Liver (tissue), 9 donors: ENCODE measurements around the gene COX7A2. TPM values are rescaled to one million over a fixed set of nuclear protein-coding genes. Genes with fewer than 3 reads are reported as not detected.

Source experiments
- DNase-seq: peaks from one replicate; pipeline ENCODE4 v3.0.0-alpha.2; 2017; ENCODE audit warnings: low spot score
- H3K27ac ChIP-seq, 2 donors: one replicate each; pipeline ENCODE4 v1.7.0; 2013; ENCODE audit warnings: inconsistent platforms in 2 of 2, low read length in 2 of 2, control low read depth in 1 of 2, low read depth in 1 of 2, mild to moderate bottlenecking in 1 of 2
- H3K27me3 ChIP-seq, 4 donors: one replicate each; pipeline versions ENCODE4 v1.6.1 to v1.7.0; 2013; ENCODE audit warnings: low read length in 3 of 4, inconsistent platforms in 1 of 4, mild to moderate bottlenecking in 1 of 4, moderate library complexity in 1 of 4; ENCODE audit not compliant: control insufficient read depth in 4 of 4, insufficient read depth in 4 of 4
- H3K36me3 ChIP-seq, 4 donors: one replicate each; pipeline versions ENCODE4 v1.6.1 to v1.7.0; 2013; ENCODE audit warnings: low read length in 3 of 4, mild to moderate bottlenecking in 3 of 4, low read depth in 1 of 4, moderate library complexity in 1 of 4; ENCODE audit not compliant: control insufficient read depth in 4 of 4, insufficient read depth in 3 of 4
- H3K4me1 ChIP-seq, 4 donors: one replicate each; pipeline versions ENCODE4 v1.6.1 to v1.7.0; 2013; ENCODE audit warnings: low read length in 3 of 4, mild to moderate bottlenecking in 3 of 4, moderate library complexity in 1 of 4; ENCODE audit not compliant: control insufficient read depth in 4 of 4, insufficient read depth in 4 of 4
- H3K4me3 ChIP-seq, 3 donors: one replicate each; pipeline versions ENCODE4 v1.6.1 to v1.7.0; 2013; ENCODE audit warnings: low read length in 3 of 3, control low read depth in 1 of 3, low read depth in 1 of 3, mild to moderate bottlenecking in 1 of 3
- H3K9ac ChIP-seq, 2 donors: one replicate each; pipeline ENCODE4 v1.7.0; 2013; ENCODE audit warnings: low read length in 2 of 2, mild to moderate bottlenecking in 2 of 2, moderate library complexity in 2 of 2, control low read depth in 1 of 2, low read depth in 1 of 2
- H3K9me3 ChIP-seq, 4 donors: one replicate each; pipeline versions ENCODE4 v1.6.1 to v1.7.0; 2013; ENCODE audit warnings: low read length in 3 of 4; ENCODE audit not compliant: control insufficient read depth in 4 of 4
- CTCF ChIP-seq: fragments of 150-350 bp; IDR thresholded peaks from 2 replicates; pipeline ENCODE4 v1.5.1; 2017; ENCODE audit warnings: improper control_type of control experiment, low read depth, low read length; ENCODE audit not compliant: missing input control
- FOXA1 ChIP-seq: IDR thresholded peaks from 2 replicates; pipeline ENCODE4 v1.6.1; 2016; ENCODE audit warnings: antibody characterized with exemption
- HNF4A ChIP-seq, 2 donors: conservative IDR thresholded peaks; 2 replicates each; pipeline ENCODE4 v1.6.1; 2016; ENCODE audit warnings: antibody characterized with exemption in 2 of 2, mild to moderate bottlenecking in 2 of 2
- HNF4G ChIP-seq: IDR thresholded peaks from 2 replicates; pipeline ENCODE4 v1.6.1; 2016; ENCODE audit warnings: antibody characterized with exemption
- JUND ChIP-seq, 2 donors: IDR thresholded peaks; 2 replicates each; pipeline ENCODE4 v1.6.1; 2016; ENCODE audit warnings: antibody characterized with exemption in 2 of 2
- NR2F2 ChIP-seq: IDR thresholded peaks from 2 replicates; pipeline ENCODE4 v1.6.1; 2016; ENCODE audit warnings: antibody characterized with exemption
- RAD21 ChIP-seq, 2 donors: IDR thresholded peaks; 2 replicates each; pipeline ENCODE4 v1.6.1; 2016; ENCODE audit warnings: antibody characterized with exemption in 2 of 2, mild to moderate bottlenecking in 2 of 2
- RXRA ChIP-seq, 2 donors: IDR thresholded peaks; 2 replicates each; pipeline ENCODE4 v1.6.1; 2017 to 2018; ENCODE audit warnings: antibody characterized with exemption in 2 of 2, mild to moderate bottlenecking in 1 of 2
- SP1 ChIP-seq: IDR thresholded peaks from 2 replicates; pipeline ENCODE4 v1.6.1; 2018; ENCODE audit warnings: antibody characterized with exemption, mild to moderate bottlenecking
- TAF1 ChIP-seq: conservative IDR thresholded peaks from 2 replicates; pipeline ENCODE4 v1.6.1; 2016; ENCODE audit warnings: antibody characterized with exemption, mild to moderate bottlenecking
- YY1 ChIP-seq: IDR thresholded peaks from 2 replicates; pipeline ENCODE4 v1.6.1; 2016; ENCODE audit warnings: antibody characterized with exemption, mild to moderate bottlenecking
- WGBS: extraction: QIAGEN DNeasy Blood & Tissue Kit; methylation state at CpG from one replicate; pipeline ENCODE4 v1.1.7; 2013; 5-methylcytosine and 5-hydroxymethylcytosine counted together
- polyA plus RNA-seq, 2 donors: library from polyadenylated mRNA; stranded (reverse) in 1 of 2; unstranded in 1 of 2; fragments of 200-250 nt in 1 of 2; fragments of >200 nt in 1 of 2; fragmentation: Nextera tagmentation in 1 of 2; extraction: Ambion mirVana in 1 of 2; gene quantifications; one replicate each; pipeline versions ENCODE4 v1.2.1 to v1.2.3, GENCODE V29; 2013 to 2015
- total RNA-seq, 2 donors: library from RNA; depleted of rRNA; stranded (reverse); fragments of >200 nt; gene quantifications; one replicate each; pipeline ENCODE4 v1.2.3, GENCODE V29; 2014
- TF ChIP-seq, protein P1 (sequence below): IDR thresholded peaks from 2 replicates; pipeline ENCODE4 v1.6.1; 2016; ENCODE audit warnings: antibody characterized with exemption
- TF ChIP-seq, protein P2 (sequence below): IDR thresholded peaks from 2 replicates; pipeline ENCODE4 v1.6.1; 2016; ENCODE audit warnings: antibody characterized with exemption
- donor health status: healthy.
- donor health status: healthy.
- donor health status: healthy.
- donor health status: healthy.
- donor health status: healthy.

COX7A2 gene
- total and polyA plus RNA-seq, 4 donors = 69.8 to 583 (median 289) TPM

GRCh38 chr6:75290136-75290945, 46.7 kb upstream of the COX7A2 start (continued):
- no peak for TF ChIP-seq CTCF
- TF ChIP-seq, protein P1, sequence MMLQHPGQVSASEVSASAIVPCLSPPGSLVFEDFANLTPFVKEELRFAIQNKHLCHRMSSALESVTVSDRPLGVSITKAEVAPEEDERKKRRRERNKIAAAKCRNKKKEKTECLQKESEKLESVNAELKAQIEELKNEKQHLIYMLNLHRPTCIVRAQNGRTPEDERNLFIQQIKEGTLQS = no peak

DNA sequence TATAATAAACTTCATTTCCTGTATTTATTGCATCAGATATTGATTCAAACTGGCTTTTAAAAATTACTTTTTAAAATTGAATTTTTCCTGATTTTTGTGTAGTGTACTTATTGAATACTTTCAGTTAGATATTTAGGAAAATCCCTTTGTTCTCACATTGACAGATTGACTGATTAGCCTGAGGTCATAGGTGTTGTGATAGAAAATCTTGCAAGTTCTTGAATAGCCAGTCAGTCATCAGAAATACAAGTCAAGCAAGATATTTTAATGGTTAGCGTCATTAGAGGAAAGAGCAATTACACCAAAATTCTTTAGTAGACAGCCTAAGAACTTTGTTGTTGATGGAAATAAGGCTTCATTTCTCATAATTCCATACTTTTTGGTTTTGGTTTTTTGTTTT, 44.4 kb upstream of the COX7A2 start:
- Histone ChIP-seq H3K9me3 (no peaks in the 10 kb centered on the region), H3K4me3 (no peak overlapping the region), H3K4me1 (peaks cover 3 to 12% (median 11%) of the 10 kb centered on the region in 4 donors), H3K27me3 (no peaks in the 10 kb centered on the region), H3K27ac (no peak overlapping the region), H3K9ac (no peak overlapping the region), H3K36me3 (peaks cover 0 to 3% (median 0%) of the 10 kb centered on the region in 4 donors)
- TF ChIP-seq RXRA (IDR thresholded peaks at IDR 0.05) = no peak
- no peak for TF ChIP-seq RAD21 (IDR thresholded peaks at IDR 0.05)
- no peak for TF ChIP-seq TAF1
- no peak for TF ChIP-seq SP1
- TF ChIP-seq, protein P2, sequence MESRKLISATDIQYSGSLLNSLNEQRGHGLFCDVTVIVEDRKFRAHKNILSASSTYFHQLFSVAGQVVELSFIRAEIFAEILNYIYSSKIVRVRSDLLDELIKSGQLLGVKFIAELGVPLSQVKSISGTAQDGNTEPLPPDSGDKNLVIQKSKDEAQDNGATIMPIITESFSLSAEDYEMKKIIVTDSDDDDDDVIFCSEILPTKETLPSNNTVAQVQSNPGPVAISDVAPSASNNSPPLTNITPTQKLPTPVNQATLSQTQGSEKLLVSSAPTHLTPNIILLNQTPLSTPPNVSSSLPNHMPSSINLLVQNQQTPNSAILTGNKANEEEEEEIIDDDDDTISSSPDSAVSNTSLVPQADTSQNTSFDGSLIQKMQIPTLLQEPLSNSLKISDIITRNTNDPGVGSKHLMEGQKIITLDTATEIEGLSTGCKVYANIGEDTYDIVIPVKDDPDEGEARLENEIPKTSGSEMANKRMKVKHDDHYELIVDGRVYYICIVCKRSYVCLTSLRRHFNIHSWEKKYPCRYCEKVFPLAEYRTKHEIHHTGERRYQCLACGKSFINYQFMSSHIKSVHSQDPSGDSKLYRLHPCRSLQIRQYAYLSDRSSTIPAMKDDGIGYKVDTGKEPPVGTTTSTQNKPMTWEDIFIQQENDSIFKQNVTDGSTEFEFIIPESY = no peak
- TF ChIP-seq, protein P1 = no peak
- no peak for TF ChIP-seq NR2F2
- TF ChIP-seq YY1 = no peak
- TF ChIP-seq HNF4A (conservative IDR thresholded peaks at IDR 0.05) = no peak
- no peak for DNase-seq
- 98% methylated on average over 1 of the region's 1 CpG for WGBS

DNA sequence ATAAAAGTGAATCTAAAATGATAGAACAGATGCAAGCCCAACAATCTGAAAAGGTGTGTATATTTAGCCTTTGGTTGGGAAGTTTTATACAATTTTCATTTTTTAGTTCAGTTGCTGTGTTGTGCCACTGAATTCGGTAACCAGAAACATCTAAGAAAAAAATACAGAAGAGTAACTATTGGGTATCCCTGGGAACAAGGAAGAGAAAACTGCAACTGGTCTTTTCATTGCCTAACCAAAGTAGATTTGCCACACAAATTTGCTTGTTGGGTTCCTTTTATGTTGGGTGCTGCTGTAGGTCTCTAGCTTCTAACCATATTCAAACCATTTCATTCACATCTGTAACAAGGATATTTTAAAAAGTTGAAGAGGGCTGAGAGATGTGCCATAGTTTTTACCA, 43.8 kb upstream of the COX7A2 start:
- 82% methylated on average over 1 of the region's 1 CpG for WGBS
- Histone ChIP-seq H3K4me1 (peaks cover 3 to 18% (median 17%) of the 10 kb centered on the region in 4 donors), H3K36me3 (no peaks in the 10 kb centered on the region), H3K4me3 (no peak overlapping the region), H3K9ac (no peak overlapping the region), H3K27ac (no peak overlapping the region), H3K9me3 (no peaks in the 10 kb centered on the region), H3K27me3 (no peaks in the 10 kb centered on the region)
- no peak for DNase-seq
- TF ChIP-seq TAF1 (no peak), FOXA1 (no peak), JUND (IDR thresholded peaks at IDR 0.05) (no peak), RAD21 (IDR thresholded peaks at IDR 0.05) (no peak), HNF4G (no peak)
